H1 (cell line): Measurements from ENCODE around the gene INTS6. TPM values are rescaled to one million over a fixed set of nuclear protein-coding genes. Genes with fewer than 3 reads are reported as not detected.

Experiments
- FOSL1 ChIP-seq: IDR thresholded peaks from 2 replicates; pipeline ENCODE4 v1.6.1; 2011; ENCODE audit warnings: mild to moderate bottlenecking, low read depth, low read length, moderate library complexity; ENCODE audit not compliant: insufficient read depth
- GABPA ChIP-seq: IDR thresholded peaks from 2 replicates; pipeline ENCODE4 v1.6.1; 2011; ENCODE audit warnings: mild to moderate bottlenecking, low read length, moderate library complexity, borderline replicate concordance; ENCODE audit not compliant: insufficient read depth
- RXRA ChIP-seq: IDR thresholded peaks from 2 replicates; pipeline ENCODE4 v1.6.1; 2011; ENCODE audit warnings: low read depth, mild to moderate bottlenecking, low read length, moderate library complexity; ENCODE audit not compliant: insufficient read depth
- SP4 ChIP-seq: IDR thresholded peaks from 2 replicates; pipeline ENCODE4 v1.6.1; 2012; ENCODE audit warnings: low read length, inconsistent platforms
- polyA plus RNA-seq, 7 experiments: library from polyadenylated mRNA; depleted of rRNA in 3 of 7; stranded (reverse) in 5 of 7; unstranded in 2 of 7; fragments of >200 nt in 5 of 7; fragments of 200-250 nt in 2 of 7; gene quantifications; 1 replicate in 5 of 7; 2 replicates in 1 of 7; 4 replicates in 1 of 7; pipeline versions ENCODE4 v1.2.1 to v1.2.3, GENCODE V29; 2011 to 2013; ENCODE audit warnings: missing spikeins in 2 of 7, mixed read lengths in 2 of 7
- total RNA-seq: library from RNA; stranded (reverse); fragmentation: NEBNext Ultra II Directional; extraction: Animal tissue kit (Norgen Biotek cat#: 25700); gene quantifications from 2 replicates; pipeline ENCODE4 v1.2.1, GENCODE V29; 2021
- TF ChIP-seq, protein P1 (sequence below): IDR thresholded peaks from 2 replicates; pipeline ENCODE4 v1.6.1; 2011; ENCODE audit warnings: low read depth, mild to moderate bottlenecking, low read length; ENCODE audit not compliant: insufficient read depth

Gene INTS6
- total and polyA plus RNA-seq, 2 of the 8 experiments (the other 6 are each of a cell fraction or from before 2014, with no cell fraction given), result 12.6 to 42.8 TPM

DNA sequence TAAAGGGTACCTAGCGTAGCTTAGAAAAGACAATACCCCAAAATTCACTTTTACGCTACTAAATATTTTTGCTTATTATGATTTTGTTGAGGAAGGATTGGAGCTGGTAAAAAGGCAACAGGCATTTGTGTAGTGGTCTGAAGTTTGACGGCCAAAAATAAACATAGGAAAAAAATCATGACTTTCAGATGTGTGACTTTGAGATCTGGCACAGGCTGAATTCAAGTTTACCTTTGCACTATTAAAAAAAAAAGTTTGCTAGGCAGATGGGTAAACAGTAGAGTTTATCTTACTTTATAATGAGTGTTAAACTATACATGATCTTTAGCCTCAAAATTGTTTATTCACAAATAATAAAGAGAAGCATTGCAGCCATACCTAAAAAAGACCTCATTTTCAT lies 24.3 kb upstream of the INTS6 start (continued):
- no peak for TF ChIP-seq FOSL1
- no peak for TF ChIP-seq RXRA
- TF ChIP-seq SP4, result no peak
- TF ChIP-seq, protein P1, sequence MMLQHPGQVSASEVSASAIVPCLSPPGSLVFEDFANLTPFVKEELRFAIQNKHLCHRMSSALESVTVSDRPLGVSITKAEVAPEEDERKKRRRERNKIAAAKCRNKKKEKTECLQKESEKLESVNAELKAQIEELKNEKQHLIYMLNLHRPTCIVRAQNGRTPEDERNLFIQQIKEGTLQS, result no peak
- no peak for TF ChIP-seq GABPA
